ENCODE measurements around the gene MYL10.

GRCh38 chr7:101586078-101586905 lies 42.8 kb downstream of the MYL10 start:
- TF ChIP-seq CTCF (IDR thresholded peaks at IDR 0.05 in 4 of 5, conservative IDR thresholded peaks at IDR 0.05 in 1 of 5) (no peak), POLR2A (IDR thresholded peaks at IDR 0.05) (no peak)
